Ovary (tissue), 9 donors: ENCODE results near the gene FAM3A. TPM values are rescaled to one million over a fixed set of nuclear protein-coding genes. Genes with fewer than 3 reads are reported as not detected.

Experiments used
- DNase-seq, 5 donors: peaks; one replicate each; pipeline ENCODE4 v3.0.0-alpha.2; 2019 to 2020
- H3K27ac ChIP-seq, 2 donors: fragments of 200-600 bp; one replicate each; pipeline versions ENCODE4 v1.5.1 to v1.8.0; 2019 to 2022
- H3K27me3 ChIP-seq: fragments of 200-600 bp; one replicate; pipeline ENCODE4 v1.8.0; 2022
- H3K36me3 ChIP-seq: fragments of 200-600 bp; sonication (generic); one replicate; pipeline ENCODE4 v1.5.1; 2019
- H3K4me1 ChIP-seq: one replicate; pipeline ENCODE4 v1.8.1; 2013; ENCODE audit warnings: mild to moderate bottlenecking, moderate library complexity; ENCODE audit not compliant: insufficient read depth
- H3K4me3 ChIP-seq: fragments of 200-600 bp; sonication (generic); one replicate; pipeline ENCODE4 v1.5.1; 2017
- H3K9me3 ChIP-seq, 2 donors: fragments of 200-600 bp in 1 of 2; sonication (generic) in 1 of 2; one replicate each; pipeline versions ENCODE4 v1.5.1 to v1.8.1; 2013 to 2019; ENCODE audit warnings: mild to moderate bottlenecking in 1 of 2, moderate library complexity in 1 of 2
- CTCF ChIP-seq, 3 donors: fragments of 450-650 bp in 2 of 3; fragments of 200-600 bp in 1 of 3; IDR thresholded peaks; one replicate each; pipeline versions ENCODE4 v1.5.1 to v1.8.0; 2016 to 2022; ENCODE audit warnings: antibody characterized with exemption in 3 of 3, mild to moderate bottlenecking in 1 of 3
- EP300 ChIP-seq: sonication (generic); formaldehyde crosslinking; IDR thresholded peaks from one replicate; pipeline ENCODE4 v1.6.1; 2017; ENCODE audit warnings: antibody characterized with exemption
- POLR2A ChIP-seq: fragments of 450-650 bp; IDR thresholded peaks from one replicate; pipeline ENCODE4 v1.6.1; 2017; ENCODE audit warnings: antibody characterized with exemption, mild to moderate bottlenecking, moderate library complexity
- WGBS, 3 donors: extraction: QIAGEN DNeasy Blood & Tissue Kit in 1 of 3; methylation state at CpG; one replicate each; pipeline versions ENCODE4 v1.1.5 to v1.1.7; 2013 to 2017; 5-methylcytosine and 5-hydroxymethylcytosine counted together
- intact Hi-C, 4 donors: fragments of 100-400 bp; cut with DNase I; formaldehyde crosslinking; loops; one replicate each; pipeline versions ENCODE4 v1.11.0 to v1.15.1; 2022 to 2023
- polyA plus RNA-seq, 2 donors: library from polyadenylated mRNA; stranded (reverse); fragments of 200-250 nt in 1 of 2; fragments of 350-450 nt in 1 of 2; fragmentation: Illumina TruSeq in 1 of 2; extraction: RNeasy Lipid Tissue Mini Kit (QIAGEN cat#74804) in 1 of 2; gene quantifications; one replicate each; pipeline ENCODE4 v1.2.3, GENCODE V29; 2013 to 2014
- total RNA-seq, 7 donors: library from RNA; depleted of rRNA in 2 of 7; stranded (reverse); fragments of >200 nt in 2 of 7; fragmentation: NEBNext Ultra II Directional in 3 of 7; extraction: Animal tissue kit (Norgen Biotek cat#: 25700) in 3 of 7; gene quantifications; one replicate each; pipeline versions ENCODE4 v1.1.0 to v1.2.4, GENCODE V29; 2016 to 2023
- donor health status: DM: no; HTN: no; CAD: no; lungs with moderate emphysema.
- donor health status: DM: no; HTN: no; CAD: no.
- donor health status: Bipolar disorder and iron deficiency.
- donor health status: DM: yes; HTN: yes; CAD: no.
- donor health status: DM: no; HTN: no; CAD: no.
- donor health status: DM: yes; HTN: yes; CAD: no.

The FAM3A gene
- total and polyA plus RNA-seq, 9 donors: 3.6 to 81.6 (median 62.9) TPM

GRCh38 chrX:154545673-154546274 is 29.7 kb upstream of the FAM3A start:
- H3K4me3 ChIP-seq: peak overlapping the region; percentile 65
- H3K27me3 ChIP-seq: no peaks in the 10 kb centered on the region
- intact Hi-C loops: no loop called here
- no peak for TF ChIP-seq EP300
- TF ChIP-seq CTCF (IDR thresholded peaks at IDR 0.05): no peak
- TF ChIP-seq POLR2A: no peak
- no peak overlapping the region for H3K27ac ChIP-seq
- H3K36me3 ChIP-seq: no peaks in the 10 kb centered on the region
- H3K9me3 ChIP-seq: no peaks in the 10 kb centered on the region
- DNase-seq: no peak
- 87 to 92% (median 91%) methylated on average over 17 of the region's 17 CpGs for WGBS, 3 donors
- H3K4me1 ChIP-seq: peaks cover 14% of the 10 kb centered on the region

- H3K36me3 ChIP-seq: no peaks in the 10 kb centered on the region
- peaks cover 14% of the 10 kb centered on the region for H3K4me1 ChIP-seq
- no peaks in the 10 kb centered on the region for H3K27me3 ChIP-seq
- no peaks in the 10 kb centered on the region for H3K9me3 ChIP-seq
- no peak overlapping the region for H3K4me3 ChIP-seq
- 75 to 81% (median 76%) methylated on average over 20 of the region's 20 CpGs for WGBS, 3 donors
- H3K27ac ChIP-seq: peak overlapping the region; percentile 64 to 80
- no peak for DNase-seq
- intact Hi-C loops: no loop called here
- TF ChIP-seq POLR2A (no peak), EP300 (no peak), CTCF (IDR thresholded peaks at IDR 0.05) (no peak)
Observed at GRCh38 chrX:154542723-154543424, 26.8 kb upstream of the FAM3A start.

DNA sequence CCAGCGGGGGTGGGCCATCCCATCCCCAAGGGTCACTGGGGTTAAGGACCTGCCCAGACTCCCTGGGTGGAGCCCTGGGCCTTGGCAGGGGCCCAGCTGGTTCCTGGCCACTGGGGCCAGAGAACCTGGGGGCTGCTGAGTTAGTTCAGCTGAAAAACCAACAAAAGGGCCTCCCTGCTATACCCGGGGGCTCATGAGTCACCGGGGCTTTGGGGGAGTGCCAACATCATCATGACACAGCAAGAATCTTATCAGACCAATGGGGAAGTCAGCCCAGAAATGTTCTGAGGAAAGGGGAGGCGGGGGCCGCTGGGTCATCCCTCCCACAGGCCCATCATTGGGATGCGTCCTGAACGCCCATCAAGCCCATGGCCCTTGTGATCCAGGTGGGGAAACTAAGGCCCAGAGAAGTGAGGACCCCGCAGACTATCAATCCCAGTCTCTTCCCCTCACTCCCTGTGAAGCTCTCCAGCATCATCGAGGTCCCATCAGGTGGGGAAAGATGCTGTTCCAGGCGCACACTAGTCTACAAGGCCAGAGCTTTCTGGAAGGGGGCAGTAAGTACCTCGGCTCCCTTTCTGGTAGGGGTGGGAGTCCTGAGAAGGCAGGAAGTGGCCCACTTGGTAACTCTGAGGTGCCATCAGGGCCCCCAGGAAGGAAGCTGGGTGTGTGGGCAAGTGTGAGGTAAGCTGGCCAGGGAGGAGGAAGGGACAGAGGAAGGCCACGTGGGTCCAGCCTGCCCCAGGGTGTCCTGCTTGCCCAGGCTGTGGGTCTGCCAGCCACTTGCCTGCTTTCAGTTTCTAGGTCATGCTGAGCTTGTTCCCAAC is 26.1 kb upstream of the FAM3A start:
- TF ChIP-seq EP300 (peak; percentile 44), CTCF (IDR thresholded peaks at IDR 0.05) (no peak)
- Histone ChIP-seq H3K4me1 (peaks cover 14% of the 10 kb centered on the region), H3K4me3 (no peak overlapping the region), H3K27me3 (no peaks in the 10 kb centered on the region), H3K36me3 (no peaks in the 10 kb centered on the region), H3K9me3 (no peaks in the 10 kb centered on the region), H3K27ac (peak overlapping the region; percentile 64 to 80)
- peak; percentile 86 to 95 (median 89) for DNase-seq
- intact Hi-C loops: no loop called here
- 46 to 49% (median 46%) methylated on average over 12 of the region's 12 CpGs for whole genome bisulfite sequencing, 3 donors

DNA sequence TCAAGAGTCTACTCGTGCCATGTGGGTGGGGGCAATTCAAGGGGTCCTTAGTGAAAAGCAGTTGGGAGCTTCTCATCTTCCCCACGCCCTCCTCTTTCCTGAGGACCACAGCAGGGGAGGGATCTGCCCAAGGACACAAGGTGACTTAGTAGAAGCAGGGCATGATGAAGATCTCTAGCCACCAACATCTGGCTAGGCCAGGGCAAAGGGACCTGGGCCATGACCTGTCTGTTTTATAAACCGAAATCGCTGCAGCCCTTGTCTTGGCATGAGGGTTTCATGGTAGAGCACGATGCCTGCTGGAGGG is 25.5 kb upstream of the FAM3A start:
- DNase-seq: no peak
- Histone ChIP-seq H3K4me1 (peaks cover 14% of the 10 kb centered on the region), H3K27me3 (no peaks in the 10 kb centered on the region), H3K36me3 (no peaks in the 10 kb centered on the region), H3K4me3 (no peak overlapping the region), H3K9me3 (no peaks in the 10 kb centered on the region), H3K27ac (peak overlapping the region; percentile 64)
- intact Hi-C loops: no loop called here
- WGBS, 3 donors: 45 to 57% (median 51%) methylated on average over 5 of the region's 5 CpGs
- no peak for TF ChIP-seq POLR2A
